ENCODE measurements around the gene USP36. TPM values are rescaled to one million over a fixed set of nuclear protein-coding genes. Genes with fewer than 3 reads are reported as not detected.

The USP36 gene
- total RNA-seq, 2 donors from 2014 or later: 31.2 to 66.6 TPM

- TF ChIP-seq POLR2AphosphoS5 (IDR thresholded peaks at IDR 0.05): no peak
- TF ChIP-seq, protein P1, sequence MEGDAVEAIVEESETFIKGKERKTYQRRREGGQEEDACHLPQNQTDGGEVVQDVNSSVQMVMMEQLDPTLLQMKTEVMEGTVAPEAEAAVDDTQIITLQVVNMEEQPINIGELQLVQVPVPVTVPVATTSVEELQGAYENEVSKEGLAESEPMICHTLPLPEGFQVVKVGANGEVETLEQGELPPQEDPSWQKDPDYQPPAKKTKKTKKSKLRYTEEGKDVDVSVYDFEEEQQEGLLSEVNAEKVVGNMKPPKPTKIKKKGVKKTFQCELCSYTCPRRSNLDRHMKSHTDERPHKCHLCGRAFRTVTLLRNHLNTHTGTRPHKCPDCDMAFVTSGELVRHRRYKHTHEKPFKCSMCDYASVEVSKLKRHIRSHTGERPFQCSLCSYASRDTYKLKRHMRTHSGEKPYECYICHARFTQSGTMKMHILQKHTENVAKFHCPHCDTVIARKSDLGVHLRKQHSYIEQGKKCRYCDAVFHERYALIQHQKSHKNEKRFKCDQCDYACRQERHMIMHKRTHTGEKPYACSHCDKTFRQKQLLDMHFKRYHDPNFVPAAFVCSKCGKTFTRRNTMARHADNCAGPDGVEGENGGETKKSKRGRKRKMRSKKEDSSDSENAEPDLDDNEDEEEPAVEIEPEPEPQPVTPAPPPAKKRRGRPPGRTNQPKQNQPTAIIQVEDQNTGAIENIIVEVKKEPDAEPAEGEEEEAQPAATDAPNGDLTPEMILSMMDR (IDR thresholded peaks at IDR 0.05): no peak
- TF ChIP-seq POLR2A (IDR thresholded peaks at IDR 0.05): no peak
- DNase-seq (ENCODE audit: low spot score): no peak
- 82% methylated on average over 7 of the region's 7 CpGs for WGBS
Observed at GRCh38 chr17:78824240-78824639, 16.4 kb downstream of the USP36 start.

DNA sequence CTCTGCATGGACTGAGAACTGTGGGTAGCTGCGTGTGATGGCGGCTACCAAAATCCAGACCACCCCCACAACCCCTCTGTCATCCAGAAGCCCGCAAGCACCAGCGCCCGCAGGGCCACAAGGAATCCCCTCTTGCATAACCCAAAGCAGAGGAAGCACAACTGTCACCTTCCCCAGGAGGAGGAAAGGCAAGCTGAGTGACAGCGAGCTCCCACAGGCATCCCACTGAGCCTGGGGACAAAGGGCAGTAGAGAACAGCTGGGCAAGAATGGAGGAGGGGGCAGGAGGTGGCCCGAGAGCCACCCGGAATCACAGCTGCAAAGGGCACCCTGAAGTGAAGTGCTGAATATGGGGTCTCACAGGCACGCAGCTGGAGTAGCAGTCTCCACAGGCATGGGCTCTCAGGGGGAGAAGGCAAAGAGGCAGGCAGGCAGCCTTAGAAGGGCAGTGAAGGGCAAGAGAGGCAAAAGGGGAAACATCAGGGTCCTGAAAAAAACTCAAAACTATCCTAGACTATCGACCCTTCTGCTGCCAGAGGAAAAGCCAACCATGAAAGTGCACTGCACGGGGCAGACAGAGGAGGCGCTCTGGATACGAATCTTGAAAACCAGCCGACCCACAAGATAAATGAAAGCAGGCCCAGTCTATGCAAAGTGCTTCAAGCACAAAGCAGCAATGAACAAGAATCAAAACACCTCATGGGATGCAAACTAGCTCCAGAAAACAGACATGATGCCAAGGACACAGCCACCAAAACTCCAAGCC is 17.1 kb downstream of the USP36 start:
- H3K36me3 ChIP-seq: peaks cover 15 to 24% of the 10 kb centered on the region in 2 donors
- TF ChIP-seq POLR2A (IDR thresholded peaks at IDR 0.05) (no peak), POLR2AphosphoS5 (IDR thresholded peaks at IDR 0.05) (no peak)
- TF ChIP-seq, protein P1 (IDR thresholded peaks at IDR 0.05): no peak
- no peak overlapping the region for H3K4me3 ChIP-seq
- no peak for DNase-seq (ENCODE audit: low spot score)
- H3K9me3 ChIP-seq: no peaks in the 10 kb centered on the region
- H3K27ac ChIP-seq: no peak overlapping the region
- H3K27me3 ChIP-seq (replicated peaks; ENCODE audit: insufficient read depth): no peaks in the 10 kb centered on the region
- H3K4me1 ChIP-seq (replicated peaks): no peaks in the 10 kb centered on the region
- 90% methylated on average over 14 of the region's 14 CpGs for WGBS
- intact Hi-C loops (cut with DNase I): no loop called here

More at GRCh38 chr17:78824240-78824639, 16.4 kb downstream of the USP36 start:
- no peak overlapping the region for H3K4me3 ChIP-seq
- no peaks in the 10 kb centered on the region for H3K4me1 ChIP-seq (replicated peaks)
- H3K27ac ChIP-seq: no peak overlapping the region
- H3K9me3 ChIP-seq: no peaks in the 10 kb centered on the region
- intact Hi-C loops (cut with DNase I): no loop called here
- H3K27me3 ChIP-seq (replicated peaks; ENCODE audit: insufficient read depth): no peaks in the 10 kb centered on the region
- peaks cover 12 to 28% of the 10 kb centered on the region in 2 donors for H3K36me3 ChIP-seq

DNA sequence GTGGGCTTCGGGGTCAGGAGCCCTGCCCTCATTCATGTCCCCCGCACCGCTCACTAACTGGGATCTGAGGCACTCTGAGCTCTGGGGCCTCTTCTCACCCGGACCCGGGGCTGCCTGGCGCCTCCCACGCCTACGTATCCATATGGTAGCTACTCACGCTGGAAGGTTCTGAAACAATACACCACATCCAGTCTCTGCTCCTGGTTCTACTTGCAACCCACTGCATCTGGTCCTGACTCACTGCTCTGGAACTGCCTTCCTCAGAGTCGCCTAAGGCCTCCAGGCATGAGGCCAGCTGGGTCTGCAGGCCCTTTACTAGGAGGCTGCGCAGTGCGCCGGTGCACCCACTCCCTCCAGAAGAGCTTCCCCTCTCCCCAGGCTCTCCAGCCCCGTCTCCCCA is 18.1 kb downstream of the USP36 start:
- H3K27me3 ChIP-seq (replicated peaks; ENCODE audit: insufficient read depth): no peaks in the 10 kb centered on the region
- no peaks in the 10 kb centered on the region for H3K9me3 ChIP-seq
- no peaks in the 10 kb centered on the region for H3K4me1 ChIP-seq (replicated peaks)
- 93% methylated on average over 14 of the region's 14 CpGs for whole genome bisulfite sequencing
- intact Hi-C loops (cut with DNase I): no loop called here
- H3K4me3 ChIP-seq: no peak overlapping the region
- H3K27ac ChIP-seq: no peak overlapping the region
- no peak for DNase-seq (ENCODE audit: low spot score)
- peaks cover 12 to 21% of the 10 kb centered on the region in 2 donors for H3K36me3 ChIP-seq
- TF ChIP-seq POLR2AphosphoS5 (IDR thresholded peaks at IDR 0.05) (no peak), POLR2A (IDR thresholded peaks at IDR 0.05) (no peak)

DNA sequence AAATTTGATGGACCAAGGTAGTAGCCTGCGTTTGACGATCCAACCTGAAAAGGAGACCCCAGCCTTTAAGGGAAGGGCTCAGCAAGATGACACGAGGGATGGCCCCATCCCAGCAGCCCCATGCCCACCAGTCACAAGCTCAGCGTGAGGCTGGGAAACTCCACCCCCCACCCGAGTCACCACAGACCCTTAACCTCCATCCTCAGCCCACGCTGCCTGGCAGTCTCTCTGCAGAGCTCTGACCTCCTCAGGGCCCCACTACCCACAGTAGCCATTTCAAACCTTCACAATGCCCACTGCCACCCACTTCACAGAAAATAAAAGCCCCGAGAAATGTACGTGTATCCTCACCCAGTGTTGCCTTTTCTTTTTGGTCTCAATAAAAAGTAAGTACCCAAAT is 18.7 kb downstream of the USP36 start:
- no peak for TF ChIP-seq POLR2A (IDR thresholded peaks at IDR 0.05)
- TF ChIP-seq, protein P1 (IDR thresholded peaks at IDR 0.05): no peak
- no peak for TF ChIP-seq POLR2AphosphoS5 (IDR thresholded peaks at IDR 0.05)
- Histone ChIP-seq H3K36me3 (peaks cover 8 to 21% of the 10 kb centered on the region in 2 donors), H3K4me3 (no peak overlapping the region), H3K9me3 (no peaks in the 10 kb centered on the region), H3K27ac (no peak overlapping the region), H3K27me3 (replicated peaks; ENCODE audit: insufficient read depth) (no peaks in the 10 kb centered on the region), H3K4me1 (replicated peaks) (no peaks in the 10 kb centered on the region)
- no peak for DNase-seq (ENCODE audit: low spot score)
- intact Hi-C loops (cut with DNase I): no loop called here
- 94% methylated on average over 8 of the region's 8 CpGs for WGBS

DNA sequence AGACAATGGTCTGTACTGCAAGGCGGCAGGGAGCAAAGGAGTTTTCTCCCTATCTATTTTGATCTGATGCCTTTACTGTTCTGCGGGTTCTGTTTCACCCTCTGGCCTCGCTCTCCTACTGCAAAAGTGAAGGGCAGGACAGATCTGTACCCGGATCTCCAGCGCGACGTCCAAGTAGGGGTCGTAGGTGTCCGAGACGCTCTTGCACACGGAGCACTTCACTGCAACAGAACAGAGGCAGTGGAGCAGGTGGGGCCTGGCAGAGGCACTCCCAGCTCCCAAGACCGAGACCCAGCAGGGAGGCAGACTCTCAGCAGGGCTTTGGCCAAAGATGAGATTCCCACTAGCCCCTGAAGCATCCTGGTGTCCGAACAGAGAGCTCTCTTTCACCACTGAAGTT is 19.8 kb downstream of the USP36 start:
- Histone ChIP-seq H3K4me1 (replicated peaks) (no peaks in the 10 kb centered on the region), H3K9me3 (no peaks in the 10 kb centered on the region), H3K36me3 (peaks cover 8 to 15% of the 10 kb centered on the region in 2 donors), H3K4me3 (no peak overlapping the region), H3K27me3 (replicated peaks; ENCODE audit: insufficient read depth) (no peaks in the 10 kb centered on the region), H3K27ac (no peak overlapping the region)
- intact Hi-C loops (cut with DNase I): no loop called here
- DNase-seq (ENCODE audit: low spot score): no peak
- 96% methylated on average over 13 of the region's 13 CpGs for WGBS
- TF ChIP-seq POLR2A (IDR thresholded peaks at IDR 0.05): no peak
- TF ChIP-seq, protein P1 (IDR thresholded peaks at IDR 0.05): no peak
- no peak for TF ChIP-seq POLR2AphosphoS5 (IDR thresholded peaks at IDR 0.05)

Data from prostate gland (tissue), 2 donors.